Trophoblast cell (in vitro differentiated cells and primary cell): Measurements from ENCODE around the gene RBFOX2.

ENCODE experiments used
- DNase-seq, 2 donors: peaks; one replicate each; pipeline ENCODE4 v3.0.0-alpha.2; 2016
- H2AFZ ChIP-seq: 2 replicates; pipeline ENCODE4 v1.6.1; 2013; ENCODE audit warnings: low read length, moderate library complexity, mild to moderate bottlenecking; ENCODE audit not compliant: insufficient read depth, poor library complexity
- H2AK5ac ChIP-seq: 2 replicates; pipeline ENCODE4 v1.6.1; 2013; ENCODE audit warnings: mild to moderate bottlenecking, low read length
- H2BK120ac ChIP-seq: 2 replicates; pipeline ENCODE4 v1.6.1; 2013; ENCODE audit warnings: low read length, mild to moderate bottlenecking, moderate library complexity; ENCODE audit not compliant: insufficient read depth, poor library complexity
- H2BK12ac ChIP-seq: 2 replicates; pipeline ENCODE4 v1.6.1; 2013; ENCODE audit warnings: mild to moderate bottlenecking, low read length, moderate library complexity
- H2BK5ac ChIP-seq: 2 replicates; pipeline ENCODE4 v1.6.1; 2013; ENCODE audit warnings: low read length, low read depth, moderate library complexity, mild to moderate bottlenecking; ENCODE audit not compliant: poor library complexity
- H3K14ac ChIP-seq: 2 replicates; pipeline ENCODE4 v1.6.1; 2013; ENCODE audit warnings: mild to moderate bottlenecking, low read length
- H3K18ac ChIP-seq: 2 replicates; pipeline ENCODE4 v1.6.1; 2013; ENCODE audit warnings: mild to moderate bottlenecking, low read length
- H3K23ac ChIP-seq: 2 replicates; pipeline ENCODE4 v1.6.1; 2013; ENCODE audit warnings: low read length
- H3K27ac ChIP-seq: 2 replicates; pipeline ENCODE4 v1.5.1; 2013; ENCODE audit warnings: low read depth, mild to moderate bottlenecking, inconsistent platforms, low read length, moderate library complexity
- H3K27me3 ChIP-seq: 2 replicates; pipeline ENCODE4 v1.6.1; 2013; ENCODE audit warnings: inconsistent platforms, mild to moderate bottlenecking, low read length, moderate library complexity; ENCODE audit not compliant: insufficient read depth
- H3K36me3 ChIP-seq, 2 experiments: 1 replicate in 1 of 2; 2 replicates in 1 of 2; pipeline ENCODE4 v1.6.1; 2013; ENCODE audit warnings: low read length in 2 of 2, mild to moderate bottlenecking in 2 of 2, moderate library complexity in 1 of 2; ENCODE audit not compliant: insufficient read depth in 2 of 2, control insufficient read depth in 1 of 2
- H3K4ac ChIP-seq: 2 replicates; pipeline ENCODE4 v1.6.1; 2013; ENCODE audit warnings: low read depth, mild to moderate bottlenecking, low read length, moderate library complexity
- H3K4me1 ChIP-seq, 2 experiments: 1 replicate in 1 of 2; 2 replicates in 1 of 2; pipeline ENCODE4 v1.6.1; 2013; ENCODE audit warnings: low read length in 2 of 2, mild to moderate bottlenecking in 2 of 2, moderate library complexity in 1 of 2; ENCODE audit not compliant: insufficient read depth in 2 of 2, control insufficient read depth in 1 of 2
- H3K4me2 ChIP-seq: 2 replicates; pipeline ENCODE4 v1.6.1; 2013; ENCODE audit warnings: inconsistent platforms, mild to moderate bottlenecking, low read length, moderate library complexity
- H3K4me3 ChIP-seq: 2 replicates; pipeline ENCODE4 v1.5.1; 2013; ENCODE audit warnings: mild to moderate bottlenecking, low read depth, low read length, inconsistent platforms
- H3K79me1 ChIP-seq: one replicate; pipeline ENCODE4 v1.6.1; 2013; ENCODE audit warnings: low read length
- H3K79me2 ChIP-seq: 2 replicates; pipeline ENCODE4 v1.6.1; 2013; ENCODE audit warnings: low read length, mild to moderate bottlenecking; ENCODE audit not compliant: control insufficient read depth, insufficient read depth, poor library complexity
- H3K9ac ChIP-seq: 2 replicates; pipeline ENCODE4 v1.6.1; 2013; ENCODE audit warnings: mild to moderate bottlenecking, low read length
- H3K9me3 ChIP-seq: 2 replicates; pipeline ENCODE4 v1.6.1; 2013; ENCODE audit warnings: low read depth, mild to moderate bottlenecking, control low read depth, inconsistent platforms, low read length; ENCODE audit not compliant: insufficient read depth
- H4K12ac ChIP-seq: 2 replicates; pipeline ENCODE4 v1.6.1; 2013; ENCODE audit warnings: low read depth, mild to moderate bottlenecking, low read length, moderate library complexity
- H4K8ac ChIP-seq: 2 replicates; pipeline ENCODE4 v1.6.1; 2013; ENCODE audit warnings: low read depth, mild to moderate bottlenecking, low read length, moderate library complexity
- H4K91ac ChIP-seq: one replicate; pipeline ENCODE4 v1.6.1; 2013; ENCODE audit warnings: low read depth, mild to moderate bottlenecking, low read length, moderate library complexity
- WGBS: extraction: QIAGEN DNeasy Blood & Tissue Kit; methylation state at CpG from one replicate; pipeline ENCODE4 v1.1.7; 2013; ENCODE audit warnings: missing lambda C conversion rate; ENCODE audit not compliant: insufficient read length, insufficient coverage; ENCODE audit errors: extremely low coverage; 5-methylcytosine and 5-hydroxymethylcytosine counted together

Gene RBFOX2

DNA sequence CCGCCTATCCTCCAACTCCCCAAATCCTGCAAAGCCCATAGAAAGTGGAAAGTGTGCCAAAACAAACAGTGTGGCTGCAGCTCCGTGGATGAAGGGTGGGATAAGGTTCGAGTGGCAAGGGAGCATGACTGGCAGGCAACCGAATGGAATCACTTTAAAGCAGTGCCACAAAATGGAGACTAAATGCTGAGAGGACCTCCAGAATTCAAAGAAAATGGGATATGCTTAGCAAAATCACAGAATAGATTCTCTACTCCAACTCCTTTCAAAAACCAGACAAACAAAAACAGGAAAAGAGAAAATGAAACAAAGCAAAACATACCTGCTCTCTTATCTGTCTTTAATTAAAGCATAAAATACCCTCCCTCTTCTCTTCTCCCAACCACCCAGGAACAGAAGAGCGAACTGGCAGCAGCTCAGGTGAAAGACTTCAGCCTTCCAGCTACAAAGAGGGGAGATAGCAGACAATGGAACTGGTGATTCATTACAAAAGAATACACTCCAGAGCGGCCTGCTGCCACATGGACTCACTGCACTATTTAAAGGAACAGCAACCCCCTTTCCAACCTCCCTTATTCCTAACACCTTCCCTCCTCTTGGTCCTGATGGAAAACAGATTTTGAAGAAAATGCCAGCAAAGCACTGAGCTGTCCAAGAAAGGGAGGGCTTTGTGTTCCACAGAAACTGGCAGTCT lies 192.5 kb downstream of the RBFOX2 start:
- Histone ChIP-seq H2BK12ac (peak overlapping the region; percentile 7), H2BK5ac (peak overlapping the region; percentile 59), H4K8ac (peak overlapping the region; percentile 57), H2AK5ac (no peak overlapping the region), H3K4ac (peak overlapping the region; percentile 63), H3K4me3 (peak overlapping the region; percentile 60), H3K36me3 (peaks cover 0 to 2% of the 10 kb centered on the region in 2 experiments), H2AFZ (no peak overlapping the region), H3K18ac (peak overlapping the region; percentile 70), H3K27ac (peak overlapping the region; percentile 91), H3K79me2 (peaks cover 7% of the 10 kb centered on the region), H3K27me3 (no peaks in the 10 kb centered on the region), H3K23ac (no peak overlapping the region), H4K12ac (peak overlapping the region; percentile 4), H3K4me1 (peaks cover 2 to 11% of the 10 kb centered on the region in 2 experiments), H3K79me1 (peaks cover 8% of the 10 kb centered on the region), H4K91ac (peak overlapping the region; percentile 40), H3K9me3 (no peaks in the 10 kb centered on the region), H3K14ac (peak overlapping the region; percentile 56), H3K4me2 (peak overlapping the region; percentile 75), H2BK120ac (peak overlapping the region; percentile 27), H3K9ac (peak overlapping the region; percentile 59)
- peak; percentile 35 to 68 for DNase-seq
- WGBS: no CpG with 5 or more reads among the region's 6 CpGs

DNA sequence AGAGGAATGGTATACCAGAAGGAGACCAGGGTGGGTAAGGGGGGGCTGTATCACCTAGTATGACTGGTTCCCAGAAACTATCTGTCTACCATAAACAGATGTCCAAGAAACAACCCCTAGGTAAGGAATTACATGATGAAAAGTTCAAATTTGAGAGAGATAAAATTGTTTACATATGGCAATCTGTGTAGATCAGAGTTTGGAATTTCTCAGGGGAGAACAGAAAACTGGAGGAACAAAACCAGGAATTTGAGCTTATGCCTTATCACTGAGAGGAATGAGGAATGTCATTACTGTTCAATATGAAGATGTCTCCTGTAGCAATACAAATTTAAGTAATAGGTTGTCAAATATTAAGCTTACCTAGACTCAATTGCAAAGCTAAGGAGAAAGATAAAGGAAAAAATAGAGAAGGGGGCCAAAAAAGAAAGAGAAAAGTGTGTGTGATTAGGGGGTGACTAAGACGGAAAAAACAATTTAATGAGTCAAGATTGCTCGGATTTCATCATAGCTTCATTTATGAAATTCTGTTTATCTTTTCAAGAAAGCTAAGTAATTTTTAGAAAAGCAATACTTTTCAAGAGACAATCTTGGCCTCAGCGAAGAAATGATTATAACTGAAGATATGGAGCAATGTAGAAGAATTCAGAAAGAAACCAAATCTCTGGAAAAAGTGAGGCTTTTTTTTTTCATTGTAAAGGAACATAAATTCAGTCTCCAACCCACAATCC lies 193.2 kb downstream of the RBFOX2 start:
- peak overlapping the region; percentile 70 for H3K18ac ChIP-seq
- H3K4ac ChIP-seq: peak overlapping the region; percentile 63
- H3K4me3 ChIP-seq: no peak overlapping the region
- peak in 1 of 2 donors; percentile 41 for DNase-seq
- no CpG with 5 or more reads among the region's 3 CpGs for WGBS
- H3K4me2 ChIP-seq: peak overlapping the region; percentile 75
- H3K36me3 ChIP-seq: peaks cover 0 to 4% of the 10 kb centered on the region in 2 experiments
- peaks cover under 1 to 11% of the 10 kb centered on the region in 2 experiments for H3K4me1 ChIP-seq
- no peak overlapping the region for H4K8ac ChIP-seq
- peaks cover 7% of the 10 kb centered on the region for H3K79me2 ChIP-seq
- peak overlapping the region; percentile 91 for H3K27ac ChIP-seq
- no peak overlapping the region for H2AK5ac ChIP-seq
- no peaks in the 10 kb centered on the region for H3K27me3 ChIP-seq
- peaks cover 8% of the 10 kb centered on the region for H3K79me1 ChIP-seq
- H3K14ac ChIP-seq: peak overlapping the region; percentile 56
- peak overlapping the region; percentile 59 for H2BK5ac ChIP-seq
- H3K23ac ChIP-seq: no peak overlapping the region
- peak overlapping the region; percentile 59 for H3K9ac ChIP-seq
- no peaks in the 10 kb centered on the region for H3K9me3 ChIP-seq
- H2BK120ac ChIP-seq: peak overlapping the region; percentile 27
- H4K12ac ChIP-seq: peak overlapping the region; percentile 4
- H2BK12ac ChIP-seq: no peak overlapping the region
- peak overlapping the region; percentile 40 for H4K91ac ChIP-seq
- no peak overlapping the region for H2AFZ ChIP-seq

DNA sequence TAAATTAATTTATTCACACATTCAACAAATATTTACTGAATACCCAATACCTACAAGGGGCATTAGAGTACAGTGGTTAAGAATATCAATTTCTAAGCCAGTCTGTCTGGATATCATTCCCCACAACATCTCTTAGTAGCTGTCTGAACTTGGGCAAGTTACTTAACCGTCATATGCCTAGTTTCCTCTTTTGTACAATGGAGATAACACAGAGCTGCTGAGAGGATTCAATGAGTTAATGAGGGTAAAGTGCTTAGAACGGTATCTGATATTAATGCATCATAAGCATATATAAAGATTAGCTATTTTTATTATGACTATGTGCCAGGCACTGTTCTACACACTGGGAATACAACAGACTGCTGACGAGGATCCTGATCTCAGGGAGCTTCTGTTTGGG lies 194.6 kb downstream of the RBFOX2 start:
- Histone ChIP-seq H3K4ac (peak overlapping the region; percentile 30), H3K9me3 (no peaks in the 10 kb centered on the region), H3K36me3 (peaks cover 0 to 4% of the 10 kb centered on the region in 2 experiments), H2AFZ (no peak overlapping the region), H2BK120ac (no peak overlapping the region), H3K79me1 (peaks cover 2% of the 10 kb centered on the region), H3K9ac (no peak overlapping the region), H3K27ac (no peak overlapping the region), H3K4me1 (peaks cover 2 to 14% of the 10 kb centered on the region in 2 experiments), H3K27me3 (no peaks in the 10 kb centered on the region), H3K4me3 (no peak overlapping the region), H3K14ac (no peak overlapping the region), H3K23ac (no peak overlapping the region), H4K12ac (no peak overlapping the region), H2BK5ac (no peak overlapping the region), H3K4me2 (no peak overlapping the region), H4K8ac (no peak overlapping the region), H2BK12ac (no peak overlapping the region), H4K91ac (no peak overlapping the region), H2AK5ac (no peak overlapping the region), H3K79me2 (peaks cover 7% of the 10 kb centered on the region), H3K18ac (no peak overlapping the region)
- DNase-seq: no peak
- no CpG with 5 or more reads among the region's 3 CpGs for WGBS

DNA sequence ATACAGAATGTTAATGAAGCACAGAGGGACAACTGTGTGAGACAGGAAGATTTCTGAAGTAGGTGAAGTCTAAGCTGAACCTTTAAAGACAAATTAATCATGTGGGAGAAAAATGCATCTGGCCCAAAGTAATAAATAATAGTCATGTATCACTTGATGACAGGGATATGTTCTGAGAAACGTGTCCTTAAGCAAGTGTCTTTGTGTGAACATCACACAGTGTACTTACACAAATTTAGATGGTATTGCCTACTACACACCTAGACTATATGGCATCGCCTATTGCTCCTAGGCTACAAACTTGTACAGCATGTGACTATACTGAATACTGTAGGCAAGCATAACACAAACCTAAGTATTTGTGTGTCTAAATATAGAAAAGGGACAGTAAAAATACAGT lies 198.3 kb downstream of the RBFOX2 start:
- no peak overlapping the region for H3K4me3 ChIP-seq
- peaks cover 0 to 7% of the 10 kb centered on the region in 2 experiments for H3K36me3 ChIP-seq
- H3K27me3 ChIP-seq: no peaks in the 10 kb centered on the region
- H3K27ac ChIP-seq: no peak overlapping the region
- H3K9ac ChIP-seq: no peak overlapping the region
- H3K79me1 ChIP-seq: no peaks in the 10 kb centered on the region
- H2AK5ac ChIP-seq: no peak overlapping the region
- peaks cover 4% of the 10 kb centered on the region for H3K79me2 ChIP-seq
- H4K8ac ChIP-seq: no peak overlapping the region
- H3K14ac ChIP-seq: no peak overlapping the region
- no peak overlapping the region for H2BK120ac ChIP-seq
- no peak overlapping the region for H2AFZ ChIP-seq
- H4K12ac ChIP-seq: no peak overlapping the region
- no peak overlapping the region for H3K18ac ChIP-seq
- no peaks in the 10 kb centered on the region for H3K9me3 ChIP-seq
- H2BK5ac ChIP-seq: no peak overlapping the region
- H4K91ac ChIP-seq: no peak overlapping the region
- no peak overlapping the region for H3K4me2 ChIP-seq
- WGBS: no CpG with 5 or more reads among the region's 2 CpGs
- no peak for DNase-seq
- peak overlapping the region; percentile 55 for H3K4ac ChIP-seq
- H2BK12ac ChIP-seq: no peak overlapping the region
- H3K4me1 ChIP-seq: peaks cover 2 to 11% of the 10 kb centered on the region in 2 experiments
- H3K23ac ChIP-seq: peak overlapping the region; percentile 83
